ENCODE measurements around the gene HPD.
A peak's percentile ranks its signal among the peaks of the same experiment; 100 is the strongest.

HPD gene

DNA sequence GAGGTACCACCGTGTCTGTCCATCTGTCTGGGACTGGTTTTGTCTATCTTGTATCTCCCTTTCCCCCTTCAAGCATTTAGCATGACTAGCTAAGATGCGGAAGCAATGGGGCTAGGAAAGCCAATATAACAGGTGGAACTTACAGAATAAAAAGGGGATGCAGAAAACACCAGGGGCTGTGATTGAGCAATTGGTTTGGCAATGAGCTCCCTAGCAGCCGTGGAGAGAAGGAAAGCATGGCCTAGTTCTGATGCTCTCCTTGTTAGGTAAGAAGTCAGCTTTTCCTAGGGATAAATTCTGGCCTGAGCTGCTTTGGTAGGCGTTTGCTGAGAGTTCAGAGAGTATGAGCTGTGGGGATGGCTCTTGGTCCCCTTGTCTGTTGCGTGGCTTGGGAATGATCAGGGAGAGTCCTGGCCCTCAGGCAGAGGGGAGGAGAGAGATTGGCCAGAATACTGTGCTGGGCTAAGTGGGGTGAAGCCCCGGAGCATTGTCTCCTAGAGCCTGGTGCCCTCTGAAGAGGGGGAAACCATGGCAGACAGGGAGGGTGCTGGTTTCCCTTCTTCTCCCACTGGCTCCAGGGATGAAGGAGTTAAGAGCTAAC lies 47.7 kb downstream of the HPD start:
- Histone ChIP-seq H3K4me3 (ENCODE audit: low read length) (peak overlapping the region; percentile 78), H3K4me2 (ENCODE audit: low read length) (peak overlapping the region; percentile 84), H3K27ac (ENCODE audit: low read depth, low read length) (peak overlapping the region; percentile 19; the same call in 1 of the 2 replicates), H3K9me3 (ENCODE audit: control insufficient read depth, insufficient read depth, low read length) (no peaks in the 10 kb centered on the region), H3K4me1 (ENCODE audit: control insufficient read depth, low read length) (peaks cover 49% of the 10 kb centered on the region), H3K79me2 (ENCODE audit: control insufficient read depth, low read length) (peaks cover 72% of the 10 kb centered on the region), H3F3A (ENCODE audit: control insufficient read depth, insufficient read depth) (peaks cover 12% of the 10 kb centered on the region), H4K20me1 (ENCODE audit: control insufficient read depth, insufficient read depth, low read depth, low read length) (peaks cover 28% of the 10 kb centered on the region), H3K9me2 (replicated peaks; ENCODE audit: control insufficient read depth, low read length) (no peaks in the 10 kb centered on the region), H3K27me3 (ENCODE audit: control insufficient read depth, low read length) (no peaks in the 10 kb centered on the region), H3K36me3 (ENCODE audit: control insufficient read depth, low read length) (peaks cover 92% of the 10 kb centered on the region)
- TF ChIP-seq, protein P1, sequence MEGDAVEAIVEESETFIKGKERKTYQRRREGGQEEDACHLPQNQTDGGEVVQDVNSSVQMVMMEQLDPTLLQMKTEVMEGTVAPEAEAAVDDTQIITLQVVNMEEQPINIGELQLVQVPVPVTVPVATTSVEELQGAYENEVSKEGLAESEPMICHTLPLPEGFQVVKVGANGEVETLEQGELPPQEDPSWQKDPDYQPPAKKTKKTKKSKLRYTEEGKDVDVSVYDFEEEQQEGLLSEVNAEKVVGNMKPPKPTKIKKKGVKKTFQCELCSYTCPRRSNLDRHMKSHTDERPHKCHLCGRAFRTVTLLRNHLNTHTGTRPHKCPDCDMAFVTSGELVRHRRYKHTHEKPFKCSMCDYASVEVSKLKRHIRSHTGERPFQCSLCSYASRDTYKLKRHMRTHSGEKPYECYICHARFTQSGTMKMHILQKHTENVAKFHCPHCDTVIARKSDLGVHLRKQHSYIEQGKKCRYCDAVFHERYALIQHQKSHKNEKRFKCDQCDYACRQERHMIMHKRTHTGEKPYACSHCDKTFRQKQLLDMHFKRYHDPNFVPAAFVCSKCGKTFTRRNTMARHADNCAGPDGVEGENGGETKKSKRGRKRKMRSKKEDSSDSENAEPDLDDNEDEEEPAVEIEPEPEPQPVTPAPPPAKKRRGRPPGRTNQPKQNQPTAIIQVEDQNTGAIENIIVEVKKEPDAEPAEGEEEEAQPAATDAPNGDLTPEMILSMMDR (IDR thresholded peaks at IDR 0.05; ENCODE audit: low read depth, low read length, poor library complexity, severe bottlenecking): no peak
- no peak for TF ChIP-seq EZH2phosphoT487 (IDR thresholded peaks at IDR 0.05; ENCODE audit: borderline replicate concordance, low read length)

DNA sequence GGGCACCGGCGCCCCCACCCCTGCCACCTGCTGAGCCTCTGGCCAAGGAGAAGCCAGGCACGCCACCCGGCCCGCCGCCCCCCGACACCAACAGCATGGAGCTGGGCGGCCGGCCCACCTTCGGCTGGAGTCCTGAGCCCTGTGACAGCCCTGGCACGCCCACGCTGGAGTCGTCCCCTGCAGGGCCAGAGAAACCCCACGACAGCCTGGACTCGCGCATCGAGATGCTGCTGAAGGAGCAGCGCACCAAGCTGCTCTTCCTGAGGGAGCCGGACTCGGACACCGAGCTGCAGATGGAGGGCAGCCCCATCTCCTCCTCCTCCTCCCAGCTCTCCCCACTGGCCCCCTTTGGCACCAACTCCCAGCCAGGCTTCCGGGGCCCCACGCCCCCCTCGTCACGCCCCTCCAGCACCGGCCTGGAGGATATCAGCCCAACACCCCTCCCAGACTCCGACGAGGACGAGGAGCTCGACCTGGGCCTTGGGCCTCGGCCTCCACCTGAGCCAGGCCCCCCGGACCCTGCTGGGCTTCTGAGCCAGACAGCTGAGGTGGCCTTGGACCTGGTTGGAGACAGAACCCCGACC lies 48.3 kb downstream of the HPD start:
- H3K79me2 ChIP-seq (ENCODE audit: control insufficient read depth, low read length): peaks cover 77% of the 10 kb centered on the region
- TF ChIP-seq EZH2phosphoT487 (IDR thresholded peaks at IDR 0.05; ENCODE audit: borderline replicate concordance, low read length): no peak
- TF ChIP-seq, protein P1 (IDR thresholded peaks at IDR 0.05; ENCODE audit: low read depth, low read length, poor library complexity, severe bottlenecking): no peak
- H3K27me3 ChIP-seq (ENCODE audit: control insufficient read depth, low read length): no peaks in the 10 kb centered on the region
- H3K9me3 ChIP-seq (ENCODE audit: control insufficient read depth, insufficient read depth, low read length): no peaks in the 10 kb centered on the region
- H3F3A ChIP-seq (ENCODE audit: control insufficient read depth, insufficient read depth): peaks cover 12% of the 10 kb centered on the region
- peak overlapping the region; percentile 78; the same call in 1 of the 2 replicates for H3K4me3 ChIP-seq (ENCODE audit: low read length)
- peaks cover 29% of the 10 kb centered on the region for H4K20me1 ChIP-seq (ENCODE audit: control insufficient read depth, insufficient read depth, low read depth, low read length)
- peak overlapping the region; percentile 84 for H3K4me2 ChIP-seq (ENCODE audit: low read length)
- H3K4me1 ChIP-seq (ENCODE audit: control insufficient read depth, low read length): peaks cover 52% of the 10 kb centered on the region
- no peak overlapping the region for H3K27ac ChIP-seq (ENCODE audit: low read depth, low read length)
- no peaks in the 10 kb centered on the region for H3K9me2 ChIP-seq (replicated peaks; ENCODE audit: control insufficient read depth, low read length)
- peaks cover 91% of the 10 kb centered on the region for H3K36me3 ChIP-seq (ENCODE audit: control insufficient read depth, low read length)

DNA sequence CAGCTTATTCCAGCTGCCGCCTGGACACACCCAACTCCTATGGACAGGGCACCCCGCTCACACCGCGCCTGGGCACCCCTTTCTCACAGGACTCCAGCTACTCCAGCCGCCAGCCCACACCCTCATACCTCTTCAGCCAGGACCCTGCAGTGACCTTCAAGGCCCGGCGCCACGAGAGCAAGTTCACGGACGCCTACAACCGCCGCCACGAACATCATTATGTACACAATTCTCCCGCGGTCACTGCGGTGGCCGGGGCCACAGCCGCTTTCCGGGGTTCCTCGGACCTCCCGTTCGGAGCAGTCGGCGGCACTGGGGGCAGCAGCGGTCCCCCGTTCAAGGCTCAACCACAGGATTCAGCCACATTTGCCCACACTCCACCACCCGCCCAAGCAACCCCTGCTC lies 48.9 kb downstream of the HPD start:
- Histone ChIP-seq H3K4me1 (ENCODE audit: control insufficient read depth, low read length) (peaks cover 52% of the 10 kb centered on the region), H3K27ac (ENCODE audit: low read depth, low read length) (no peak overlapping the region), H4K20me1 (ENCODE audit: control insufficient read depth, insufficient read depth, low read depth, low read length) (peaks cover 29% of the 10 kb centered on the region), H3K79me2 (ENCODE audit: control insufficient read depth, low read length) (peaks cover 83% of the 10 kb centered on the region), H3F3A (ENCODE audit: control insufficient read depth, insufficient read depth) (peaks cover 12% of the 10 kb centered on the region), H3K9me2 (replicated peaks; ENCODE audit: control insufficient read depth, low read length) (no peaks in the 10 kb centered on the region), H3K4me2 (ENCODE audit: low read length) (no peak overlapping the region), H3K36me3 (ENCODE audit: control insufficient read depth, low read length) (peaks cover 90% of the 10 kb centered on the region), H3K9me3 (ENCODE audit: control insufficient read depth, insufficient read depth, low read length) (no peaks in the 10 kb centered on the region), H3K4me3 (ENCODE audit: low read length) (no peak overlapping the region), H3K27me3 (ENCODE audit: control insufficient read depth, low read length) (no peaks in the 10 kb centered on the region)
- TF ChIP-seq EZH2phosphoT487 (IDR thresholded peaks at IDR 0.05; ENCODE audit: borderline replicate concordance, low read length): no peak
- TF ChIP-seq, protein P1 (IDR thresholded peaks at IDR 0.05; ENCODE audit: low read depth, low read length, poor library complexity, severe bottlenecking): no peak

All from DOHH2 (cell line).